Astrocyte (in vitro differentiated cells and primary cell): ENCODE results near the gene SLC25A48.

Experiments
- EZH2 ChIP-seq: IDR thresholded peaks from 2 replicates; pipeline ENCODE4 v1.6.1; 2012; ENCODE audit warnings: mild to moderate bottlenecking, low read length, inconsistent platforms; ENCODE audit not compliant: insufficient read depth
- TF ChIP-seq, protein P1 (sequence below): IDR thresholded peaks from 2 replicates; pipeline ENCODE4 v1.5.1; 2011; ENCODE audit warnings: low read depth, mild to moderate bottlenecking, inconsistent platforms, low read length, moderate library complexity; ENCODE audit not compliant: insufficient read depth

DNA sequence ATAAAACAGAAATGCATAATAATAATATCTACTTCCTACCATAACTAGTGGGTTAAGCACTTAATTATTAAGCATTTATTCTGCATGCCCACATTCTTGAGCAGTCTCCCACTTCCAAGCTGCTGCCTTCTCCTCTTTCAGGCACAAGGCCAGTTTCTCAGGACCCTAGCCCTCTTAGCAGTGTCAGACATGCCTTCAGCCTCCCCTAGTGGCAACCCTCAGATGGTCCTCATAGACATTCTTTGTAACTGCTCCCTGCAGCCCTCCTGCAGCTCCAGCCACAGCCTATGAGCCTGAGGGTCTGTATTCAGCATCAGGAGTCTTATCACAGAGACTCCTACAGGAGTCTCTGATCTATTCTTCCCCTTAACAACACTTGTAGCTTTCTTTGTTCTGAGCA, 57.3 kb downstream of the SLC25A48 start:
- TF ChIP-seq, protein P1, sequence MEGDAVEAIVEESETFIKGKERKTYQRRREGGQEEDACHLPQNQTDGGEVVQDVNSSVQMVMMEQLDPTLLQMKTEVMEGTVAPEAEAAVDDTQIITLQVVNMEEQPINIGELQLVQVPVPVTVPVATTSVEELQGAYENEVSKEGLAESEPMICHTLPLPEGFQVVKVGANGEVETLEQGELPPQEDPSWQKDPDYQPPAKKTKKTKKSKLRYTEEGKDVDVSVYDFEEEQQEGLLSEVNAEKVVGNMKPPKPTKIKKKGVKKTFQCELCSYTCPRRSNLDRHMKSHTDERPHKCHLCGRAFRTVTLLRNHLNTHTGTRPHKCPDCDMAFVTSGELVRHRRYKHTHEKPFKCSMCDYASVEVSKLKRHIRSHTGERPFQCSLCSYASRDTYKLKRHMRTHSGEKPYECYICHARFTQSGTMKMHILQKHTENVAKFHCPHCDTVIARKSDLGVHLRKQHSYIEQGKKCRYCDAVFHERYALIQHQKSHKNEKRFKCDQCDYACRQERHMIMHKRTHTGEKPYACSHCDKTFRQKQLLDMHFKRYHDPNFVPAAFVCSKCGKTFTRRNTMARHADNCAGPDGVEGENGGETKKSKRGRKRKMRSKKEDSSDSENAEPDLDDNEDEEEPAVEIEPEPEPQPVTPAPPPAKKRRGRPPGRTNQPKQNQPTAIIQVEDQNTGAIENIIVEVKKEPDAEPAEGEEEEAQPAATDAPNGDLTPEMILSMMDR, result peak; percentile 27
- no peak for TF ChIP-seq EZH2
